OCI-LY7 (cell line): ENCODE data around the gene TRAPPC6A.

Experiments used
- CTCF ChIP-seq: fragments of 200-600 bp; sonication (generic); conservative IDR thresholded peaks from 2 replicates; pipeline ENCODE4 v1.5.1; 2014; ENCODE audit warnings: mild to moderate bottlenecking, antibody characterized with exemption, low read length, moderate library complexity, mixed read lengths
- EZH2phosphoT487 ChIP-seq: fragments of 200-600 bp; sonication (generic); IDR thresholded peaks from 2 replicates; pipeline ENCODE4 v1.6.1; 2018; ENCODE audit warnings: low read depth, borderline replicate concordance, mild to moderate bottlenecking, mixed run types, antibody characterized with exemption, low read length, moderate library complexity, mixed read lengths

GRCh38 chr19:45135176-45135885 lies 42.7 kb downstream of the TRAPPC6A start:
- no peak for TF ChIP-seq CTCF
- no peak for TF ChIP-seq EZH2phosphoT487
